LHCN-M2 (cell line): Measurements from ENCODE around the gene NXF3. TPM values are rescaled to one million over a fixed set of nuclear protein-coding genes. Genes with fewer than 3 reads are reported as not detected.
"Not testable (repeated sequence)": the region's sequence is repeated elsewhere in the genome, so short reads cannot be mapped to it uniquely, and the experiment has no call there.

Experiments
- DNase-seq: peaks from one replicate; pipeline ENCODE4 v3.0.0-alpha.2; 2012; ENCODE audit warnings: low read depth
- polyA plus RNA-seq: library from polyadenylated mRNA; unstranded; fragments of >200 nt; gene quantifications from one replicate; pipeline ENCODE4 v1.2.1, GENCODE V29; 2012; ENCODE audit warnings: missing spikeins
- total RNA-seq: library from RNA; depleted of rRNA; stranded (reverse); fragments of >200 nt; gene quantifications from 2 replicates; pipeline ENCODE4 v1.2.3, GENCODE V29; 2014; rRNA removed

The NXF3 gene
- total RNA-seq, result 0.46 and 2.4 TPM in 2 replicates
- 0.40 TPM for polyA plus RNA-seq

- DNase-seq, result no peak
These were observed at the start of gene NXF3 for GRCh38 chrX:103092942-103093341. NXF3 (minus strand) TSS chrX:103093143; CDS start chrX:103093023, 120 bp downstream.

GRCh38 chrX:103136528-103136927, 43.6 kb upstream of the NXF3 start:
- not testable (repeated sequence) for DNase-seq

DNA sequence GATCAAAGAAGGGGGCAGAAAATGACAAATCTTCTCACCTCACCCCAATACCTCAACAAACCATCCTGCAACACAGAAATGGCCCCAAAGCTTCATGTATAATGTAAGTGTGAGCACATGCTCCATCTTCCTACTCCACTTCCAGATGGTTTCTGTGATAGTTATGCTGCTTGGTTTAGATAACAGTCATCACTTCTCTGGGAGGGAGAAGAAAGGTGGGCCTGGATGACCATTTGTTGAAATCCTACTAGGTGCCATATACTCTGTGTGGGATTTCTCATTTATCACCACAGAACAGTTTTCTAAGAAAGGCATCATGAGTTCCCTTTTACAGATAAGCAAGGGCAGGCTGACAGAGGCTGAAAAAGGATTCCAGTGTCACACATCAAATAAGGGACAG, 31.3 kb upstream of the NXF3 start:
- DNase-seq, result no peak

DNA sequence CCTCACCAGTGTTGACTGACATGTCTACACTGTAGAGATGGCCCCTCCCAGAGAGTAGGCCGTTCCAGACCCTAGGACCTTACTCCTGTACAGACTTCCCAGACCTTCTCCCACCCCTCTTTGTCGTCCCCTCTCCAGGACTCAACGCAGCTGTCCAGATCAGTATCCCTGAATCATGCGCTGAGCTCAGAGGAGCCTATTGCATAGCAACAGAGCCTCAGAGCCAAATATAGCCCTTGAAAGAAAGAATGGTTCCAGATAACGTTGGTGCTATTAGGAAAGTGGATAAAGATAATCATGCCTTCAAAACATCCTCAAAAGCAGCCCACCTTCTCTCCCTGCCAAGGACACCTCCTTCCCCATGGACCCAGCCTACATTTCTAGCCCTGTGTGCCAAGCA, 27.8 kb upstream of the NXF3 start:
- no peak for DNase-seq

DNA sequence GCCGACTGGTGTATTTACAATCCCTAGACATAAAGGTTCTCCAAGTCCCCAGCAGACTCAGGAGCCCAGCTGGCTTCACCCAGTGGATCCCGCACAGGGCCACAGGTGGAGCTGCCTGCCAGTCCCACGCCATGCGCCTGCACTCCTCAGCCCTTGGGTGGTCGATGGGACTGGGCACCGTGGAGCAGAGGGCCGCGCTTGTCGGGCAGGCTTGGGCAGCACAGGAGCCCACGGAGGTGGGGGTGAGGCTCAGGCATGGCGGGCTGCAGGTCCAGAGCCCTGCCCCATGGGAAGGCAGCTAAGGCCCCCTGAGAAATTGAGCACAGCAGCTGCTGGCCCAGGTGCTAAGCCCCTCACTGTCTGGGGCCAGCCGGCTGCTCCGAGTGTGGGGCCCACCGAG, 24.0 kb upstream of the NXF3 start:
- DNase-seq, result not testable (repeated sequence)

DNA sequence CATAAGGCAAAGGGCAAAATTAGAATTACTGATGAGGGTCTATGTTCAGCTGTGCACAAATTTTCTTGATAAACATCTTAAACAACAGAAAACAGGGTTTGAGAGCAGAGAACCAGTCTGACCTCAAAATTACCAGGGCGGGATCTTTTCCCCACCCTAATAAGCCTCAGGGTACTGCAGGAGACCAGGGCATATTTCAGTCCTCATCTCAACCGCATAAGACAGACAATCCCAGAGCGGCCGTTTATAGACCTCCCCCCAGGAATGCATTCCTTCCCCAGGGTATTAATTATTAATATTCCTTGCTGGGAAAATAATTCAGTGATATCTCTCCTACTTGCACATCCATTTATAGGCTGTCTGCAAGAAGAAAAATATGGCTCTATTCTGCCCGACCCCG, 16.6 kb upstream of the NXF3 start:
- not testable (repeated sequence) for DNase-seq

DNA sequence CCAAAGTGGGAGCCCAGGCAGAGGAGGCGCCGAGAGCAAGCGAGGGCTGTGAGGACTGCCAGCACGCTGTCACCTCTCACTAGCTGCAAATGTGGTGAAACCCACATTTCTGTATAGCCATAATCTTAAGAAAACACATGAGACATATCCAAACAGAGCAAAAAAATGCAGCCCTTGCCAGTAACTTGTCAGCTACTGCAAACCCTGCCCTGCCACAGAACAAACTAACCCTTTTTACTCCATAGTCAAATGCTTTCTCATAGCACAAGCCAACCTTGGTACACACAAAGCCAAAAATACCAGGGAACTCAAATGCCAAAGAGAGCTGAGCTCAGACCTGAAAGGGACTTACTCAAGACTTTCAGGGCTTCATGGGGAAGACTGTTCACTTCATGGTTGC, 14.9 kb upstream of the NXF3 start:
- DNase-seq, result no peak

- not testable (repeated sequence) for DNase-seq
These were observed 14.3 kb upstream of the NXF3 start for GRCh38 chrX:103107227-103107737.

- DNase-seq, result not testable (repeated sequence)
These were observed 11.4 kb upstream of the NXF3 start for GRCh38 chrX:103104370-103104769.

DNA sequence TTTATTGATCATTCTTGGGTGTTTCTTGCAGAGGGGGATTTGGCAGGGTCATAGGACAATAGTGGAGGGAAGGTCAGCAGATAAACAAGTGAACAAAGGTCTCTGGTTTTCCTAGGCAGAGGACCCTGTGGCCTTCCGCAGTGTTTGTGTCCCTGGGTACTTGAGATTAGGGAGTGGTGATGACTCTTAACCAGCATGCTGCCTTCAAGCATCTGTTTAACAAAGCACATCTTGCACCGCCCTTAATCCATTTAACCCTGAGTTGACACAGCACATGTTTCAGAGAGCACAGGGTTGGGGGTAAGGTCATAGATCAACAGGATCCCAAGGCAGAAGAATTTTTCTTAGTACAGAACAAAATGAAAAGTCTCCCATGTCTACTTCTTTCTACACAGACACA, 10.9 kb upstream of the NXF3 start:
- DNase-seq, result not testable (repeated sequence)

- no peak for DNase-seq
These were observed 8.5 kb upstream of the NXF3 start for GRCh38 chrX:103101299-103102042.

DNA sequence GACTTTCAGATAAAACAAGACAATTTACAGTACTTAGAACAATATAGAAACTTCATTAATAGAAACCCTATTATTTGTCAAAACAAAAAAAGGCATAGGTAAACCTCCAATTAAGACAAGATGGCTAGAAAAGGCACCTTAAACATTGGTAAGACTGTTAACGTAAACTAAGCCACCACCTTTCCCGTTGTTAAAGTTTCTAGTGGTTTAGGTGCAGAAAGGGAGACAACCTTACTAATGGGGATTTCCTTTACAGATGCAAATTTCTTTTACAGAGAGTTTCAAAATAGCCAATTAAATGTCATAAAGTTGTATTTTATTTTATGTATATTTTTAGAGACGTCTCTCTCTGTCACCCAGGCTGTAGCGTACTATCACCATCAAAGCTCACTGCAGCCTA, 7.5 kb upstream of the NXF3 start:
- no peak for DNase-seq

GRCh38 chrX:103099691-103100090, 6.7 kb upstream of the NXF3 start:
- DNase-seq, result no peak

GRCh38 chrX:103098488-103098887, 5.5 kb upstream of the NXF3 start:
- DNase-seq, result no peak

DNA sequence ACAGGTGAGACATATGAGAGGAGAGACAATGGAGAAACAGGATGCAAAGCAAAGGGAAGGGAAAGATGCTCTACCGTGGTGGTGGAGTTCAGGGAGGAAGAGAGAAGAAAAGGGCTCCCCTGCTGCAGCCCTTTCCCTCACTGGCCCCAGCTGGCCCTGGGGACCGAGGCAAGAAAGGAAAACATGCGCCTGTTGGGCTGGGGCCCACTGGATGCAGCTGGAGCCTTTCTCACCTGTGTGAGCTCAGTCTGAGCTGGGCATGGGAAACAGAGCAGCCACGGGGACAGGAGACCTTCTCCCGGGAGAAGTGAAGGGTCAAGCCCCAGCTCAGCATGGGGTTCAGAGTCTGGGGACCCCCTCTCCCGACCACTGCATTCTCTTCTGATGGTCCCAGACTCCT, 11.9 kb downstream of the NXF3 start:
- DNase-seq, result no peak

- peak; percentile 41 for DNase-seq
These were observed 19.5 kb downstream of the NXF3 start for GRCh38 chrX:103073467-103073866.

GRCh38 chrX:103066606-103067005, 26.3 kb downstream of the NXF3 start:
- peak; percentile 45 for DNase-seq

- peak; percentile 27 for DNase-seq
These were observed 29.0 kb downstream of the NXF3 start, which contains the start of gene BEX1 for GRCh38 chrX:103063918-103064434. BEX1 (minus strand) TSS chrX:103064171; CDS start chrX:103063274, 897 bp downstream.

GRCh38 chrX:103063191-103063845, 29.6 kb downstream of the NXF3 start:
- peak; percentile 41 for DNase-seq

DNA sequence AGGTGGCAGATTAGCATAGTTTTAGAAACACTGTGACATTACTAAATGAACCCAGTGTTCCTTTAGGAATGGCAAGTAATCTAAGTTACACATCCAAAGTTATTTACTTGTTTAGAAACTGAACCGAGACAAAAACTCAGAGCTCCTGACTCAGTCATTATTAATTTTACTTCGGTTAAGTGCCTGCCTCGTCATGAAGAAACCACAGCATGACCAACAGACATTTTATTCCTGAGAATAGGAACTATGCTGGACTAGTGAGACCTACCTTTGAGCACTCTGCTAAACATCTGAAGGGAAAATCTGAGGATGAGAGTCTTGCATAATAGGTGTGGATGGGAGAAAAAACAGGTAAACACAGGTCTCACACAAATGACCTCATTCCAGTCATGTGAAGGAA, 31.5 kb downstream of the NXF3 start:
- DNase-seq, result no peak

DNA sequence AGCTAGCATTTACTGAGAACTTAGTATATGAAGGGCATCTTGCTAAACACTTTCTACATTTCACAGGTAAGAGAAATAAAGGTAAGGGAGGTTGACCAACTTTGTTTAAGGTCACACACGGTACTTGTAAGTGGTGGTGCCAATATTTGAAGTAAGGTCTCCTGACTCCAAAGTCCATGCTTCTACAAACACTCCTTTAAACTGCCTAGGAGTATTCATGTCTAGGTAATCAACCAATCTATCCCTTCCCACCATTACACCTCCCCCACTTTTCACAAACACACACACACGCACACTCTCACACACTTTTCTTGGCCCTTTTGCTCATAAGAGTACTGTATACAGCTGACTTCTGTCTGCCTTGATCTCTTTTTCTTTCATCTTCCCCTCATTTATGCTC, 36.0 kb downstream of the NXF3 start:
- DNase-seq, result no peak

GRCh38 chrX:103052625-103053024, 40.3 kb downstream of the NXF3 start:
- DNase-seq, result no peak
